ENCODE data around the gene MBD5.
"Not testable (repeated sequence)": the region's sequence is repeated elsewhere in the genome, so short reads cannot be mapped to it uniquely, and the experiment has no call there.

Gene MBD5

DNA sequence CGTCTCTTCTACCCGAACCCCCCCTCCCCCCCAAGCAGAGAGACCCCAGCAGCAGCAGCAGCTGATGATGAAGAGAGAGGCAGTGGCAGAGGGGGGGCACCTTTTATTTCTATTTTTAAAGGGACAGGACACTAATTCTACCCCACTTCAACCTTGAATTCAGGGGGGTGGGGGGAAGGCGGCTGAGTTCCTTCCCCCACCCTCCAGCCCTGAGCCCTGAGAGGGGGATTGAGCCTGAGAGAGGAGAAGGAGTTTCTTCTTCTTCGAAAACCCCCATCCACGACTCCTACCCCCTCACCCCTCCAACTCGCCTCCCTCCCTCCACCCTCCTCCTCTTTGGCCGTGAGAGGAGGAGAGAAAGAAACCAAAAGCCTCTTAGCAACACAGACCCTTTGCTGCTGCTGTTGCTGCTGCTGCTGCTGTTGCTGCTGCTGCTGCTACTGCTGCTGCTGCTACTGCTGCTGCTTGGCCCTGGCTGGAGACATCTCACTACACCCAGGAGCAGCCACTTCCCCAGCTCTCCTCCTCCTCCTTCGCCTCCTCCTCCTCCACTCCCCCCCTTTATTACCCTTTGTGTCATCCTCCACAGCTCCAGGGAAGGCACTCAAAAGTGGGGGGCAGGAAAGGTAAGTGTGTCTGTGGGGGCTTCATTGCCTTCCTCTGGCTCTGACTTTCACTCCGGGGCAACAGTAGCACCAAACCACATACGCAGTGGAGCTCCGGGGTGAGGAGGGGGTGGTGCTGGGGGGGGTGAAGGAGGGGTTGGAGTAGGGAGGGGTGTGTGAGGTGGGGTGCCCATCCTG, at the start of gene MBD5:
MBD5 (plus strand) TSS at position 33 of the 803 bp plus-strand sequence.
- DNase-seq (ENCODE audit: low read depth): peak; percentile 60

DNA sequence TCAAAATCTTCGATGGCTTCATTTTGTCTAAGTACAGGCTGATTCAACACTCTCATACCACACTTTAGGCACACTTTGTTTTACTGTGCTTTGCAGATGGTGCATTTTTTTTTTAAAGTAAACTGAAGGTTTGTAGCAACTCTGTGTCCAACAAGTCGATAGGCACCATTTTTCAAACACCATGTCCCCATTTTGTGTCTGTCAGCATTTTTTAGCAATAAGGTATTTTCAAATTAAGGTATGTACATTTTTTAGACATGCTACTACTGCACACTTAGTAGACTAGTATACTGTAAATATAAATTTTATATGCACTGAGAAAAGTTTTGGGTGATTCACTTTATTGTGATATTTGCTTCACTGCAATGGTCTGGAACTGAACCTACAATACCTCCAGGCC, 44.8 kb upstream of the MBD5 start:
- DNase-seq (ENCODE audit: low read depth): no peak

DNA sequence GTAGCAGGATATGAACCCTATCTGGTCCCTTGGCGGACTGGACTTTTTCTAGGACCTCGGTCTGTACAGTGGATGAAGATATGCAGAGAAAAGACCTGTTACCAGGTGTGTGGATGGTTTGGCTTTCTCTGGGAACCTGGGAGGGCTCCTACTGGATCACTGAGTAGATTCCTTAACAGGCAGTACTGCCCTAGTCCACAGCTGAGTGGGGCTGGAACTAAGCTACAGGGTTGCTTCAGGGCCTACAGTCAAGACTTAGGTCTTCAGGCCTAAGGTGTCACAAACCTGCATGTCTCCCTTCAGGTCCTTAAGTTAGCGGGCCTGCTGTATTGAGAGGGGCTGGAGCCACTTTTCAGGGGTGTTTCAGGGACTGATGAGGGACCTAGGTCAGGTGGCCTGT, 43.2 kb upstream of the MBD5 start:
- DNase-seq (ENCODE audit: low read depth): no peak

DNA sequence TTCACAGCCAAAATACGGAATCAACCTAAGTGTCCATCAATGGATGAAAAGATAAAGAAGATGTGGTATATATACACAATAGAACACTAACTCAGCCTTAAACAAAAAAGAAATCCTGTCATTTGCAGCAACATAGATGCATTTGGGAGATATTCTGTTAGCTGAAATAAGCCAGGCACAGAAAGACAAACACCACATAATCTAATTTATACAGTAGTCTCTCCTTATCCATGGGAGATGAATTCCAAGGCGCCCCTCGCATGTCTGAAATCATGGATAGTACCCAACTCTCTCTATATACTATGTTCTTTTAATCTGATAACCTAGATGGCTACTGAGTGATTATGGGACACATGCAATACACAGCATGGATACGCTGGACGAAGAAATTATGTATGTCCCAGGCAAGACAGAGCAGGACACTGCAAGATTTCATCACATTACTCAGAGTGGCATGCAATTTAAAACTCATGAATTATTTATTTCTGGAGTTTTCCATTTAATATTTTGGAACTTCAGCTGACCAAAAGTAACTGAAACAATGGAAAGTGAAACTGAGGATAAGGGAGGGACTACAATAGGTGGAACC, 39.9 kb upstream of the MBD5 start:
- no peak for DNase-seq (ENCODE audit: low read depth)

DNA sequence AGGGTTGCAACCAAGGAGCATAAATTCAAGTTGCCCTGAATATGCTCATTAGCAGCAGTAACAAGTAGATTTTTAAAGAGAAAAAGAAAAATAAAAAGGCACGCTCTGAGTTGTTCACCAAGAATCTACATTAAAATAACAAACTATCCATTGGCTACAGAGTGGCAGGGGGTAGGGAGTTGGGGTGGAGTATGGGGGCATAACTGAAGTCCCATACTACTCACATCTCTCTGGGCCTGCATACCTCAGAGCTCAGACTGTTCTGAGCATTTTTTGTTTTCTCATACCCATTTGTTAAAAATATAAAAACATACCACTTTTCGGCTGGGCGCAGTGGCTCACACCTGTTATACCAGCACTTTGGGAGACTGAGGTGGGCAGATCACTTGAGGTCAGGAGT, 31.8 kb upstream of the MBD5 start:
- DNase-seq (ENCODE audit: low read depth): no peak

DNA sequence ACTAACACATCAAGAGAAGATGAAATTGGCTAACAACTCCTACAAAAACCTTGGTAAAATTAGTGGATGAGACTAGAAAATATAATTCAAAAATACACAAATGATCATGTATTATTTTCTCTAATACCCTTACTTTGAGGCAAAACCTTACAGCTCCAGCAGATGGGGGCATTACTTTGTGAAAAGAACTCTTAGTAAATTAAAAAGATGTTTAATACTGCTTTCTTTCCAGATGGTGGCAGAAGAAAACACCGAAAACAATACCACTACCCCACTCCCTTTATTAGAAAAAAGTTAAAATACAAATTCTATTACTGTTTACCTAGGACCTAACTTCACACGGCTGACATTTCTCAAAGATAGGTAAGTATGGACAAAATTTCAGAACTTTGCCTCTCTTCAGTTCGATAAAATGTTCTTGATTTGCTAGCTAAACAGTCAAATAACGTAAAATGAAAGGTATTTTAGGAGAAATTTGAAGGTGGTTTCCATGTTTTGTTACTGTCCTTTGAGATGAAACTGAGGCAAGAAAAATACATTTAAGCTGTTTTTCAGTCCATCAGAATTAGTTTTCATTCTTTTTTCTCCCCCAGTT, 31.0 kb upstream of the MBD5 start:
- peak; percentile 60 for DNase-seq (ENCODE audit: low read depth)

DNA sequence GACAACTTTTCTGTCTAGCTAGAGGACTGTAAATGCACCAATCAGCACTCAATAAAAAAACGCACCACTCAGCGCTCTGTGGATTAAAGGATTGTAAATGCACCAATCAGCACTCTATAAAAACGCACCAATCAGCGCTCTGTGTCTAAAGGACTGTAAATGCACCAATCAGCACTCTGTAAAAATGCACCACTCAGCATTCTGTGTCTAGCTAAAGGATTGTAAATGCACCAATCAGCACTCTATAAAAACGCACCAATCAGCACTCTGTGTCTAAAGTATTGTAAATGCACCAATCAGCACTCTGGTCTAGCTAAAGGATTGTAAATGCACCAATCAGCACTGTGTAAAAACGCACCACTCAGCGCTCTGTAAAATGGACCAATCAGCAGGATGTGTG, 25.9 kb upstream of the MBD5 start:
- not testable (repeated sequence) for DNase-seq (ENCODE audit: low read depth)

DNA sequence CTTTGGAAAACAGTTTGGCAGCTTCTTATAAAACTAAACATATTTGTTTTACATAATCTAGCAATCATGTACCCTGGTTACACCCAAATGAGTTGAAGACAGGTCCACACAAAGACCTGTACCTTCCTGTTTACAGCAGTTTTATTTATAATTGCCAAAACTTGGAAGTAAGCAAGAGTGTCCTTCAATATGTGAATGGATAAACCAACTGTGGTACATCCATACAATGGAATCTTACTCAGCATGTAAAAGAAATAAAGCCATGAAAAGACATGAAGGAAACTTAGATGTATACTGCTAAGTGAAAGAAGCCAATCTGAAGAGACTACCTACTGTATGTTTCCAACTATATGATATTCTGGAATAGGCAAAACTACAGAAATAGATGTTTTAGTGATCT, 24.1 kb upstream of the MBD5 start:
- DNase-seq (ENCODE audit: low read depth): no peak

DNA sequence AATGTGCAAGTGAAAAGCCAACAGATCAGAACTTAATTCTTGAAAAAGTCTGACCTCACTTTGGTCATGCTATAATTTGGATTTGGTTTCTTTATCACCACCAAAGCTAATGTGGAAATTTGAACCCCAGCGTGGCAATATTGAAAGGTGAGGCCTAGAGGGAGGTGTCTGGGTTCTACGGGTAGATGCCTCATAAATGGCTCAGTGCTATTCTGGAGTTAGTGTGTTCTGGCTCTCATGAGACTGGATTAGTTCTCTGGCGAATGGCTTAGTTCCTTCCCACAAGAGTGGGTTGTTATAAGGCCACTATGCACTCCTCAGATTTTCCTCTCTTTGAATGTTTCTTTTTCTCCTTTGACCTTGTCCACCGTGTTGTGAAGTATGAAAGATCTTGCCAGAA, 22.7 kb upstream of the MBD5 start:
- DNase-seq (ENCODE audit: low read depth): no peak

DNA sequence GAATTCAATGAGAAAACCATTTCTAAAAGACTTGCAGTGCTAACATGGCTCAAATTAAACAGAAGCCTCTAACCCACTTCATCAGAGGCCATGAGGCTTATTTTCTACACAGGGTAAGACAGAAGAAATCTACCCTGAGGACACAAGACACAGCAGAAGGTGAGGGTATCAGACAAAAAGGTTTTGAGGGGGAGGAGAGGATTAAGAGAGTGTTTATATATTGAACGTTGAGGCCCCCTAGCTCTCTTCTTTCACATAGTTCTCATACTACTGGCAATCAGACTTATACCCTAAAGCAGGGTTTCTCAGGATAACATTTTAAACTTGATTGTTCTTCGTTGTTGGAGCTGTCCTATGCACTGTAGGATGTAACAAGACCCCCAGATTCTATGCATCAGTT, 21.8 kb upstream of the MBD5 start:
- DNase-seq (ENCODE audit: low read depth): no peak

DNA sequence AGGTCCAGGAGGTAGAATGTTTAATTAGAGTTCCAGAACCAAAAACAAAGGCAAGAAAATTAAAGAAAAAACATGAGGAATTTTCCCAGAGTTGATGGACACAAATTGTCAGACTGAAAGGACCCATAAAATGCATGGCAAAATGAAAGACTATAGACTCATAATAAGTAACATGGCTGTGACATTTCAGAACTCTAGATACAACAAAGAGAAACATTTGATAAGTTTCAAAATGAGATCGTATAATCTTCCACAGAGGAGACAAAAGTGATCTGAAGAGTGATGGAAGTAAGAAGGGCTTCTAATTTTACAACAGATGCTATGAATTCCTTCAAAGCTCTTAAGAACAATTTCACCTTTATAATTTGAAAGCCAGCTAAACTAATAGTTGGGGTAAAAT, 20.8 kb upstream of the MBD5 start:
- DNase-seq (ENCODE audit: low read depth): no peak

DNA sequence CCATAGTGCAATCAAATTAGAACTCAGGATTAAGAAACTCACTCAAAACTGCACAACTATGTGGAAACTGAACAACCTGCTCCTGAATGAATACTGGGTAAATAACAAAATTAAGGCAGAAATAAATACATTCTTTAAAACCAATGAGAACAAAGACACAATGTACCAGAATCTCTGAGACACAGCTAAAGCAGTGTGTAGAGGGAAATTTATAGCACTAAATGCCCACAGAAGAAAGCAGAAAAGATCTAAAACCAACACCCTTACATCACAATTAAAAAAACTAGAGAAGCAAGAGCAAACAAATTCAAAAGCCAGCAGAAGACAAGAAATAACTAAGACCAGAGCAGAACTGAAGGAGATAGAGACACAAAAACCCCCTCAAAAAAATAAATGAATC, 18.5 kb upstream of the MBD5 start:
- not testable (repeated sequence) for DNase-seq (ENCODE audit: low read depth)

DNA sequence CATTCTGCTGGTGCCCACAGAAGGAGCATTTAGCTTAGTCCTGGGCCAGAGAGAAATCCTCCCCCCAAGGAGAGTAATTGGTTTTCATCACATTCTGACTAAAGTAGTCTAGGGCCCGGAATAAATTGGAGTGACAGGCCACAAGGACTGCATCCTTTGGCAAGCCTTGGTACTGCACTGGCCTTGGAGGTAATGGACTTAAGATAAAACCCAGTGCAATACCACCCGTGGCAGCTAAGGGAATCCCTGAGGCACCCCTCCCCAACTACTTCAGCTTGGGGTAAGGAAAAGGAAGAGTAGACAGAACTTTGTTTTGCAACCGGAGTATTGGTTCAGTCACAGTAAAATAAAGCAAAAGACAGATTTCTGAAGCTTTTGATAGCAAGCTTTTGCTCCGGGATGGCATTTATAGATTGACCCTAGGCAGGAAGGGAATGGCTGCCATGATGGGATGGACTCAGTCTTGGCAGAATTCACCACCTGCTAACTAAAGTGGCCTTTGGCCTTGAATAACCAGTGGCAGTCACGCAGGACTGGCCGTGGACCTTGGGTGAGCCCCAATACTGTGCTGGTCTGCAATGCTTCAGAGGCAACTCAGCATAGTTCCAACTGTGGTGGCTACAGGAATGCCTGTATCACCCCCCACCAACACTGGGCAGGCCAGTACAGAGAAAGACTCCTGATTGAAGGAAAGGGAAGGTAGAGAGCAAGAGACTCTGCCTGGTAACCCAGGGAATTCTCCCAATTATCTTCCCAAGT, 14.5 kb upstream of the MBD5 start:
- no peak for DNase-seq (ENCODE audit: low read depth)

DNA sequence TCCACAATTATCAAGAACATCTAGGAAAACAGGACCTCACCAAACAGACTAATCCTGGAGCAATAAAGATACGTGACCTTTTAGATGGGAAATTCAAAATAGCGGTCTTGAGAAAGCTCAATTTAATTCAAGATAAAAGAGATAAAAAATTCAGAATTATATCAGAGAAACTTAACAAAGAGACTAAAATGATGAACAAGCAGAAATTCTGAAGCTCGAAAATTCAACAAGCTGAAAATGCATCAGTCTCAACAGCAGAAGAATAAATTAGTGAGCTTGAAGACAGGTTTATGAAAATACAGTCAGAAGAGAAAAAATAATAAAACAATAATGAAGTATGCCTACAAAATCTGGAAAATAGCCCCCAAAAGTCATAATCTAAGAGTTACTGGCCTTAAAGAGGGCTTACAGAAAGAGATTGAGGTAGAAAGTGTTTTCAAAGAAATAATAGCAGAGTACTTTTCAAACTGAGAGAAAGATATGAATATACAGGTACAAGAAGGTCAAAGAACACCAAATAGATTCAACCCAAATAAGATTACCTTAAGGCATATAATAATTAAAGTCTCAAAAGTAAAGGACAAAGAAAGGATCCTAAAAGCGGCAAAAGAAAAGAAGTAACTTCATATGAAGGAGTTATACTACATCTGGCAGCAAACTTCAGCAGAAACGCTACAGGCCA, 13.5 kb upstream of the MBD5 start:
- no peak for DNase-seq (ENCODE audit: low read depth)

DNA sequence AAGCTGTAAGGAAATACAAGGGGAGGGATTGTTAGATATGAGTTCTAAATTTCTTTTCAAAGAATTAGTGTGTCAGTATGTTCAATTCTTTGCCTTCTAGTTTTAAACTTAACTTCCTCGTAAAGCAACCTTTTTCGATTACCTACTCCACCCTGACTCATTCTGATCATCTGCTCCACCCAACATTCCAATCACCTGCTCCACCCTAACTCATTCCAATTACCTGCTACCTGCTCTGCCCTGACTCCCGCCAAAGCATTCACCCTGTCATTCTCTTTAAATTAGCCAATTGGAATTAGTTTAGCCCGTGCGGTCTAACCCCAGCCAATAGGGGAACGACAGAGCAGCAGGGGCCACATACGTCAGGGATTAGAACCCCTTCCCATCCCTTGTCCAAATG, 12.5 kb upstream of the MBD5 start:
- DNase-seq (ENCODE audit: low read depth): not testable (repeated sequence)

DNA sequence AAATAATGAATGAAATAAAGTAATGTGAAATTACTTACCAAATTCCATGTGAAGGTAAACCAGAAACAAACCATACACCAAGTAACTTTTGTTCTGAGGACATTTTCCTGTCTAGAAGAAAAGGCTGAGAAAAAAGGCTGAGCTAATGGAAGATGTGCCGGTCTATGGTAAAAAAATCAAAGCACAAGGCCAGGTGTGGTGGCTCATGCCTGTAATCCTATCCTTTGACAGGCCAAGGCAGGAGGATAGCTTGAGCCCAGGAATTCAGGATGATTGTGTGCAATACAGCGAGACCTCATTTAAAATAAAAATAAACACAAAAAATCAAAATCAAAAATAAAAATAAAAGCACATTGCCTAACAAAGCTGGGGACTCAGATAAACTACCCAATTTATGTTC, 7.0 kb upstream of the MBD5 start:
- no peak for DNase-seq (ENCODE audit: low read depth)

DNA sequence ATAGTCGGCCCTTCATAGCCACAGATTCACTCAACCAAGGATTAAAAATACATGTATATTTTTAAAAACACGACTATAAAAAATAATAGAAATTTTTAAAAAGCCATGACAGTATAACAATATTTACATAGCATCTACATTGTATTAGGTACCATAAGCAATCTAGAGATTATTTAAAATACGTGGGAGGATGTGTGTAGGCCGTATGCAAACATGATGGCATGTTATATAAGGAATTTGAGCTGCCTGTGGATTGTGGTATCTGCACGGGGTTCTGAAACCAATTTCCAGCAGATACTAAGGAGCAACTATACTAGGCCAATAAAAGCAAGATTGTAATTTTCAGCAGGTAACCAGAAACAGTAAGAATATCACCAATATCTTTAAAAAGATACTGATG, 6.3 kb upstream of the MBD5 start:
- no peak for DNase-seq (ENCODE audit: low read depth)

DNA sequence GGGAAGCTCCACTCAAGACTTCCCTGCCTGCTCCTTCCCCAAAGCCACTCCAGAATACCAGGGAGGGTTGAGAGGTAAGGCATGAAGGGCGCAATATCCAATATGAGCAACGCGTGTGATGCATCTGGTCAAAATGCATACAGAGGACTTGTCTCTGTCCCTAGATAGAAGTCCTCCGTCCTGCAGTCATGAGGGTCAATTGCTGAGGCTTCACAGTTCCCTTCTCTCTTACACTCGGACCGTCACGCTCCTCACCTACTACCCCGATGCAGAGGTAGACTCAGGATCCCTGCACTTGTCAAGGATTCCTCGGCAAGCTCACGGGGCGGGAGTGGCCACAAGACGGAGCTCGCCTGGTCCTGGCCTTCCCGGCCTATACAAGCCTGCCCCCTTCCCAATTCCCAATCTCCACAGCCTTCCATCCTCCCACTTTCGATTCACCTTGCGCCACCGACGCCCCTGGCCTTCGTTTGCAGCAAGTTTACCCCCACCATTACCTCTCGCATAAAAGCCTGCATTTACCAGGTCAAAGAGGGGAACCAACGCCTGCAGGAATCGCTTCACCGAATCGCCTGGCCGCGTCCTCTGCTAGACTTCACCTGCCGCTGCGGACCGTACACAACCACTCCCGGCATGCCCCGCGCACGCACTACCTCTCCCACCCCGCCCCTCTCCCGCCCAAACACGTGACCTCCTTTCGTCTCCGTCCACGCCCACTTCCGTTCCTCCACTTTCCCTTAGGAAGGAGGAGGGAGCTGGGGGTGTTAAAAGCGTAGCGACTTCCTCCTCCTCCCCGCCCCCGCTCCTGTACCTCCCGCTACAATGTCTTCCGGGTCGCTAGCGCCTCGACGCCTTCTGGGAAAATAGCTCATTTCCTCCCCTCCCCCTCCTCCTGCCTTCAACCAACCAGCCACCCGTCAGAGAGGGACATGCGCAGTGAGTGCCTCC, 506 bp upstream of the MBD5 start, which contains the start of gene ORC4:
ORC4 (minus strand) TSS at position 627 of the 948 bp plus-strand sequence. CDS start 44,779 bp downstream, outside the sequence.
- DNase-seq (ENCODE audit: low read depth): peak; percentile 99

DNA sequence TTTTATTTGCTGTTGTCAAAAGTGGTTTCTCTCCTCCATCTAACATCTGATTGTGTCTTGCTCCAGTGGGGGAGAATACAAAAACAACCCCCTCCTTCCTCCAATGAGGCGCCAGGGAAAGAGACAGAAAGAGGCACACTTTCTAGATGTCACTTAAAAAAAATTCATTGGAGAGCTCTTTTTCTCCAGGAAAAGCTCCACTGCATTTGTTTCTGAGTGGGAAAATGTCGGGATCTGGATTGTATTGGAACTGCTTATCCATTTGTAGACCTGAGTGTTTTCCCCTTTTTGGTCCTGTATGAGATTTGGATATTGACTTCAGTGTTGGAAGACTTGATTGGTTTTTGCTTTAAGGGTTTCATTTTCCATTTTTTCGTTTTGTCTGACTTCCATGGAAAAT, 995 bp downstream of the MBD5 start:
- DNase-seq (ENCODE audit: low read depth): no peak

DNA sequence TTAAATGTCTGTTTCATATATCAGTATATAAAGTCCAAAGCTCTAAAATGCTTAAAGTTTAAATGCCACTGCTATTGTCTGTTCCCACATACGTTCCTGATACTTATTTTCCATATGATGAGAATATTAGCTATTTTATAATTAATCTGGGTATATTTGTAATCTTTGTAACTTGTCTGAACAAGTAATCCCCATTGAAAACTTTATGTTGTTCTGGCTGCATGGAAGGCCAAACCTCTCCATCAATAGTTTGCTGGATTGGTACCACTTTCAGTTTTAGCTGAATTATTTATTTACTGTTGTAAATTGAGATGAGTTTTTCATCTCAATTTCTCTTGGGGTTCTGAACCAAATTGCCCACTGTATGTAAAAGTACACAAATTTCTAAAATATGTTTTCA, 1.5 kb downstream of the MBD5 start:
- DNase-seq (ENCODE audit: low read depth): no peak

DNA sequence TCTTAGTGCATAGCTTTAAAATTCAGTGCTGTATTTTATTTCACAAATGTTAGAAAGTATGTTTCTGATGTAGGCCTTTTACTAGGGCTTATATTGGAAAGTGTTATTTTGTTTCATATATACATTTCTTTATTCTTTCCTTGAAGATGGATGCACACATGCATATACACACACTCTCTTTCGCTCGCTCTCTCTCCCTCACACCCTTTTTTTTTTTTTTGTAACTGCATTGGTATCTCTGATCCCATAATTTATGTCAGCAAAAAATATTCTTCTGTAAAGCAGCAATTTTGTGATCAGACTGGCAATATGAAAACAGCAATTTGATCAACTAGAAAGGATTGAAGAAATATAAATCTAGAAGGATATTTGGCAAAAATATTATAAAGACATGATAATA, 2.0 kb downstream of the MBD5 start:
- DNase-seq (ENCODE audit: low read depth): no peak
